ENCODE measurements around the gene MRPL49. TPM values are rescaled to one million over a fixed set of nuclear protein-coding genes. Genes with fewer than 3 reads are reported as not detected.
A peak's percentile ranks its signal among the peaks of the same experiment; 100 is the strongest.

The MRPL49 gene
- total and polyA plus RNA-seq, 9 of the 15 experiments (the other 6 are each of a cell fraction or from before 2014, with no cell fraction given), result 74.3 to 132 (median 91.2) TPM

DNA sequence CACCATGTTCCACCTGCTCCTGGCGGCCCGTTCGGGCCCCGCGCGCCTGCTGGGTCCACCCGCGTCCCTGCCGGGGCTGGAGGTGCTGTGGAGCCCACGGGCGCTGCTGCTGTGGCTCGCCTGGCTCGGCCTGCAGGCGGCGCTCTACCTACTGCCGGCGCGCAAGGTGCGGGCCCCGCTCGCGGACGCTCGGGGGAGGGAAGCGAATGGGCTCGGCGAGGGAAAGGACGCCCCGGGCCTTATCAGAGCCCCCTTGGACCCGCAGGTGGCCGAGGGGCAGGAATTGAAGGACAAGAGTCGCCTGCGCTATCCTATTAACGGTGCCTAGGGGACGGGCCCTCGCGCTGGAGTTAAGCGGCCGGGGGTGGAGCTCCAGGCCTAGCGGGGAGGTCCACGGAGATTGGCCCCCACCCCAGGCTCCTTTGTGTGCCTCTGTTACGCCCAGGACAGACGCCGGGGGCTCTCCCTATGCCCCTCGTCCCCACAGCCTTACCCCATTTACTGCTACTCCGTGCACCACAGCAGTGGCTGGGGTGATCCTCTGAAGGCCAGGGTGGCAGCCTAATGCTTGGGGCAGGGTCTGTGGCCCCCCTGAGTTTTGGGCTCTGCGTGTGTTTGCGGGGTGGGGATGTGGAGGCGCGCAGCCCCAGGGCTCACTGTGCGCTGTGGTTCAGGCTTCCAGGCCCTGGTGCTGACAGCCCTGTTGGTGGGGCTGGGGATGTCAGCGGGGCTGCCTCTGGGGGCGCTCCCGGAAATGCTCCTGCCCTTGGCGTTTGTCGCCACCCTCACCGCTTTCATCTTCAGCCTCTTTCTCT, 9.4 kb upstream of the MRPL49 start (continued):
- TF ChIP-seq, protein P1, sequence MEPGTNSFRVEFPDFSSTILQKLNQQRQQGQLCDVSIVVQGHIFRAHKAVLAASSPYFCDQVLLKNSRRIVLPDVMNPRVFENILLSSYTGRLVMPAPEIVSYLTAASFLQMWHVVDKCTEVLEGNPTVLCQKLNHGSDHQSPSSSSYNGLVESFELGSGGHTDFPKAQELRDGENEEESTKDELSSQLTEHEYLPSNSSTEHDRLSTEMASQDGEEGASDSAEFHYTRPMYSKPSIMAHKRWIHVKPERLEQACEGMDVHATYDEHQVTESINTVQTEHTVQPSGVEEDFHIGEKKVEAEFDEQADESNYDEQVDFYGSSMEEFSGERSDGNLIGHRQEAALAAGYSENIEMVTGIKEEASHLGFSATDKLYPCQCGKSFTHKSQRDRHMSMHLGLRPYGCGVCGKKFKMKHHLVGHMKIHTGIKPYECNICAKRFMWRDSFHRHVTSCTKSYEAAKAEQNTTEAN (CRISPR knock-in tag; IDR thresholded peaks at IDR 0.05), result no peak
- TF ChIP-seq, protein P2, sequence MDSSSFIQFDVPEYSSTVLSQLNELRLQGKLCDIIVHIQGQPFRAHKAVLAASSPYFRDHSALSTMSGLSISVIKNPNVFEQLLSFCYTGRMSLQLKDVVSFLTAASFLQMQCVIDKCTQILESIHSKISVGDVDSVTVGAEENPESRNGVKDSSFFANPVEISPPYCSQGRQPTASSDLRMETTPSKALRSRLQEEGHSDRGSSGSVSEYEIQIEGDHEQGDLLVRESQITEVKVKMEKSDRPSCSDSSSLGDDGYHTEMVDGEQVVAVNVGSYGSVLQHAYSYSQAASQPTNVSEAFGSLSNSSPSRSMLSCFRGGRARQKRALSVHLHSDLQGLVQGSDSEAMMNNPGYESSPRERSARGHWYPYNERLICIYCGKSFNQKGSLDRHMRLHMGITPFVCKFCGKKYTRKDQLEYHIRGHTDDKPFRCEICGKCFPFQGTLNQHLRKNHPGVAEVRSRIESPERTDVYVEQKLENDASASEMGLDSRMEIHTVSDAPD (CRISPR knock-in tag; IDR thresholded peaks at IDR 0.05), result no peak
- no peak for TF ChIP-seq DACH1 (IDR thresholded peaks at IDR 0.05; ENCODE audit: partially characterized antibody)
- no peak for TF ChIP-seq ZEB2 (IDR thresholded peaks at IDR 0.05)
- TF ChIP-seq ZNF316 (IDR thresholded peaks at IDR 0.05), result no peak
- TF ChIP-seq TEAD2 (tag; IDR thresholded peaks at IDR 0.05), result no peak
- peak; percentile 58 for TF ChIP-seq POLR2A (conservative IDR thresholded peaks at IDR 0.05)
- TF ChIP-seq SMAD1 (IDR thresholded peaks at IDR 0.05; ENCODE audit: low read depth, low read length, partially characterized antibody), result no peak
- no peak for TF ChIP-seq RBM15 (IDR thresholded peaks at IDR 0.05; ENCODE audit: insufficient read depth, low read length)
- no peak for TF ChIP-seq ATF1 (CRISPR knock-in tag; IDR thresholded peaks at IDR 0.05)
- 0 out of 2 replicates have a peak, but pooled peaks have one; percentile 38 for TF ChIP-seq ATF1 (tag; IDR thresholded peaks at IDR 0.05)
- TF ChIP-seq, protein P3, sequence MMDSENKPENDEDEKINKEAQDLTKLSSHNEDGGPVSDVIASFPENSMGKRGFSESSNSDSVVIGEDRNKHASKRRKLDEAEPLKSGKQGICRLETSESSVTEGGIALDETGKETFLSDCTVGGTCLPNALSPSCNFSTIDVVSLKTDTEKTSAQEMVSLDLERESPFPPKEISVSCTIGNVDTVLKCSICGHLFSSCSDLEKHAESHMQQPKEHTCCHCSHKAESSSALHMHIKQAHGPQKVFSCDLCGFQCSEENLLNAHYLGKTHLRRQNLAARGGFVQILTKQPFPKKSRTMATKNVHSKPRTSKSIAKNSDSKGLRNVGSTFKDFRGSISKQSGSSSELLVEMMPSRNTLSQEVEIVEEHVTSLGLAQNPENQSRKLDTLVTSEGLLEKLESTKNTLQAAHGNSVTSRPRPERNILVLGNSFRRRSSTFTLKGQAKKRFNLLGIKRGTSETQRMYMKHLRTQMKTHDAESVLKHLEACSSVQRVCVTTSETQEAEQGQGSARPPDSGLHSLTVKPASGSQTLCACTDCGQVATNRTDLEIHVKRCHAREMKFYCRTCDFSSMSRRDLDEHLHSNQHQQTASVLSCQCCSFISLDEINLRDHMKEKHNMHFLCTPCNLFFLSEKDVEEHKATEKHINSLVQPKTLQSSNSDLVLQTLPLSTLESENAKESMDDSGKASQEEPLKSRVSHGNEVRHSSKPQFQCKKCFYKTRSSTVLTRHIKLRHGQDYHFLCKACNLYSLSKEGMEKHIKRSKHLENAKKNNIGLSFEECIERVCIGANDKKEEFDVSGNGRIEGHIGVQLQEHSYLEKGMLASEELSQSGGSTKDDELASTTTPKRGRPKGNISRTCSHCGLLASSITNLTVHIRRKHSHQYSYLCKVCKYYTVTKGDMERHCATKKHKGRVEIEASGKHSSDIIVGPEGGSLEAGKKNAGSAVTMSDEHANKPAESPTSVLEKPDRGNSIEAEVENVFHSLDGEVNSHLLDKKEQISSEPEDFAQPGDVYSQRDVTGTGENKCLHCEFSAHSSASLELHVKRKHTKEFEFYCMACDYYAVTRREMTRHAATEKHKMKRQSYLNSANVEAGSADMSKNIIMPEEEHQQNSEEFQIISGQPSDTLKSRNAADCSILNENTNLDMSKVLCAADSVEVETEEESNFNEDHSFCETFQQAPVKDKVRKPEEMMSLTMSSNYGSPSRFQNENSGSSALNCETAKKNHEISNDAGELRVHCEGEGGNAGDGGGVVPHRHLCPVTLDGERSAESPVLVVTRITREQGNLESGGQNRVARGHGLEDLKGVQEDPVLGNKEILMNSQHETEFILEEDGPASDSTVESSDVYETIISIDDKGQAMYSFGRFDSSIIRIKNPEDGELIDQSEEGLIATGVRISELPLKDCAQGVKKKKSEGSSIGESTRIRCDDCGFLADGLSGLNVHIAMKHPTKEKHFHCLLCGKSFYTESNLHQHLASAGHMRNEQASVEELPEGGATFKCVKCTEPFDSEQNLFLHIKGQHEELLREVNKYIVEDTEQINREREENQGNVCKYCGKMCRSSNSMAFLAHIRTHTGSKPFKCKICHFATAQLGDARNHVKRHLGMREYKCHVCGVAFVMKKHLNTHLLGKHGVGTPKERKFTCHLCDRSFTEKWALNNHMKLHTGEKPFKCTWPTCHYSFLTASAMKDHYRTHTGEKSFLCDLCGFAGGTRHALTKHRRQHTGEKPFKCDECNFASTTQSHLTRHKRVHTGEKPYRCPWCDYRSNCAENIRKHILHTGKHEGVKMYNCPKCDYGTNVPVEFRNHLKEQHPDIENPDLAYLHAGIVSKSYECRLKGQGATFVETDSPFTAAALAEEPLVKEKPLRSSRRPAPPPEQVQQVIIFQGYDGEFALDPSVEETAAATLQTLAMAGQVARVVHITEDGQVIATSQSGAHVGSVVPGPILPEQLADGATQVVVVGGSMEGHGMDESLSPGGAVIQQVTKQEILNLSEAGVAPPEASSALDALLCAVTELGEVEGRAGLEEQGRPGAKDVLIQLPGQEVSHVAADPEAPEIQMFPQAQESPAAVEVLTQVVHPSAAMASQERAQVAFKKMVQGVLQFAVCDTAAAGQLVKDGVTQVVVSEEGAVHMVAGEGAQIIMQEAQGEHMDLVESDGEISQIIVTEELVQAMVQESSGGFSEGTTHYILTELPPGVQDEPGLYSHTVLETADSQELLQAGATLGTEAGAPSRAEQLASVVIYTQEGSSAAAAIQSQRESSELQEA (IDR thresholded peaks at IDR 0.05; ENCODE audit: low read depth), result no peak
- TF ChIP-seq, protein P4, sequence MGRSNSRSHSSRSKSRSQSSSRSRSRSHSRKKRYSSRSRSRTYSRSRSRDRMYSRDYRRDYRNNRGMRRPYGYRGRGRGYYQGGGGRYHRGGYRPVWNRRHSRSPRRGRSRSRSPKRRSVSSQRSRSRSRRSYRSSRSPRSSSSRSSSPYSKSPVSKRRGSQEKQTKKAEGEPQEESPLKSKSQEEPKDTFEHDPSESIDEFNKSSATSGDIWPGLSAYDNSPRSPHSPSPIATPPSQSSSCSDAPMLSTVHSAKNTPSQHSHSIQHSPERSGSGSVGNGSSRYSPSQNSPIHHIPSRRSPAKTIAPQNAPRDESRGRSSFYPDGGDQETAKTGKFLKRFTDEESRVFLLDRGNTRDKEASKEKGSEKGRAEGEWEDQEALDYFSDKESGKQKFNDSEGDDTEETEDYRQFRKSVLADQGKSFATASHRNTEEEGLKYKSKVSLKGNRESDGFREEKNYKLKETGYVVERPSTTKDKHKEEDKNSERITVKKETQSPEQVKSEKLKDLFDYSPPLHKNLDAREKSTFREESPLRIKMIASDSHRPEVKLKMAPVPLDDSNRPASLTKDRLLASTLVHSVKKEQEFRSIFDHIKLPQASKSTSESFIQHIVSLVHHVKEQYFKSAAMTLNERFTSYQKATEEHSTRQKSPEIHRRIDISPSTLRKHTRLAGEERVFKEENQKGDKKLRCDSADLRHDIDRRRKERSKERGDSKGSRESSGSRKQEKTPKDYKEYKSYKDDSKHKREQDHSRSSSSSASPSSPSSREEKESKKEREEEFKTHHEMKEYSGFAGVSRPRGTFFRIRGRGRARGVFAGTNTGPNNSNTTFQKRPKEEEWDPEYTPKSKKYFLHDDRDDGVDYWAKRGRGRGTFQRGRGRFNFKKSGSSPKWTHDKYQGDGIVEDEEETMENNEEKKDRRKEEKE (IDR thresholded peaks at IDR 0.05; ENCODE audit: borderline replicate concordance in 1 of 2, control insufficient read depth in 1 of 2, low read depth in 2 of 2, low read length in 1 of 2), result 0 out of 4 replicates have a peak, but pooled peaks of 1 of the 2 experiments have one; percentile 24
- TF ChIP-seq ZNF41 (CRISPR knock-in tag; conservative IDR thresholded peaks at IDR 0.05), result no peak
